Measurements from ENCODE around the gene RAB25.

GRCh38 chr1:156096640-156097391, 35.9 kb downstream of the RAB25 start:
- TF ChIP-seq CTCF (IDR thresholded peaks at IDR 0.05; ENCODE audit: insufficient read depth, low read depth, low read length) (peak; percentile 90), EZH2 (IDR thresholded peaks at IDR 0.05; ENCODE audit: insufficient read depth, low read length) (no peak)

All from astrocyte (in vitro differentiated cells and primary cell).